GM15510 (cell line): ENCODE measurements around the gene TSPOAP1.

Experiments
- POLR2A ChIP-seq: IDR thresholded peaks from 3 replicates; pipeline ENCODE4 v1.6.1; 2011; ENCODE audit warnings: borderline replicate concordance; ENCODE audit not compliant: insufficient read length; ENCODE audit errors: extremely low read depth

Gene TSPOAP1

GRCh38 chr17:58267347-58268324, 61.0 kb downstream of the TSPOAP1 start:
- no peak for TF ChIP-seq POLR2A

GRCh38 chr17:58265902-58266875, 62.4 kb downstream of the TSPOAP1 start:
- TF ChIP-seq POLR2A: no peak

- TF ChIP-seq POLR2A: no peak
Observed at GRCh38 chr17:58265271-58265670, 63.3 kb downstream of the TSPOAP1 start.

DNA sequence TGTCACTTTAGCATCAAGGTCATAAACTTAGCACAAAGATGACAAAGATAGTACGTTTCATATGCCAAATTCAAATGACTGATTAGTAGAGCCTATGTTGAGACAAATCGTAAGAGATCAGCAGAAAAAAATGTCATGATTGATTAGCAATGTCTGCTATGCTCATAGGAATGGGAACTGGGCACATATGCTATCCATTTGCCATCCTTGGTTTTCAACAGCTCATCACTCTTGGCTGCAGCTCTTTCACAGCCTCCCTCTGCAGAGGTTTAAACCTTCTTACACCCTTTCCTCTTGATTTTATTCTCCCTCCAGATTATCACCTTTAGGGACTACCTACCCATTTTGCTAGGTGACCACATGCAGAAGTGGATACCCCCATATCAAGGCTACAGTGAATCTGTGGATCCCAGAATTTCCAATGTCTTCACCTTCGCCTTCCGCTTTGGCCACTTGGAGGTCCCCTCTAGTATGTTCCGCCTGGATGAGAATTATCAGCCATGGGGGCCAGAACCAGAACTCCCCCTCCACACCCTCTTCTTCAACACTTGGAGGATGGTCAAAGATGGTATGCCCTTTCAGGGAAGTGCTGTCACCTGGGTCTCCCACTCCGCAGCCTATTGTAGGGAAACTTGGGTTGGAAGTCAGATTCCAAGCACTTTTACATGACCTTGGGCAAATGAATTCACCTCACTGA, 64.0 kb downstream of the TSPOAP1 start:
- TF ChIP-seq POLR2A: no peak

DNA sequence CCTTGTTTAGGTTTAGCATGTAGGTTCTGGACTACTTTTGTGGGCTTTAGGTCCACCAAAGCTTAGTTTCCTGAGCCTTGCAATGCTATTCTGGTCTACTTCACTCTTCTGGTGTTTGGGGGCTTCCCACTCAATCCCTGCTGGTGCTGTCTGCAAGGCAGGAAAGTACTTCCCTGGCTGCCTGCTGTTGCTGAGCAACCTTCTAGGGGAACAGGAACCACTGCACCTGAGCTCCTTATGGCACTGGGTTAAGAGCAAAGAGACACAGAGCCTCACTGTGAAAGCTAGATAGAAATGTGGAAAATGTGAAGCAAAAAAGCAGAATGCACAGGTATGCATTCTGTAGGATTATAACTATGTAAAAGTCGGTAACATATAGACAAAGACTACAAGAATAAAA, 64.8 kb downstream of the TSPOAP1 start:
- no peak for TF ChIP-seq POLR2A

- TF ChIP-seq POLR2A: no peak
Observed at GRCh38 chr17:58262149-58262548, 66.4 kb downstream of the TSPOAP1 start.

- no peak for TF ChIP-seq POLR2A
Observed at GRCh38 chr17:58254803-58255202, 73.8 kb downstream of the TSPOAP1 start.

- TF ChIP-seq POLR2A: no peak
Observed at GRCh38 chr17:58253082-58253481, 75.5 kb downstream of the TSPOAP1 start.

GRCh38 chr17:58252141-58252540, 76.5 kb downstream of the TSPOAP1 start:
- TF ChIP-seq POLR2A: no peak
